CD4-positive, alpha-beta T cell treated with Interleukin-6 at 100 ng/mL for 8 hours (primary cell): ENCODE results near the gene HUS1B.
A peak's percentile ranks its signal among the peaks of the same experiment; 100 is the strongest.
"Not testable (repeated sequence)": the region's sequence is repeated elsewhere in the genome, so short reads cannot be mapped to it uniquely, and the experiment has no call there.

Experiments used
- DNase-seq: peaks from one replicate; pipeline ENCODE4 v3.0.0-alpha.2; 2020; ENCODE audit warnings: mixed read lengths, low spot score

Gene HUS1B

DNA sequence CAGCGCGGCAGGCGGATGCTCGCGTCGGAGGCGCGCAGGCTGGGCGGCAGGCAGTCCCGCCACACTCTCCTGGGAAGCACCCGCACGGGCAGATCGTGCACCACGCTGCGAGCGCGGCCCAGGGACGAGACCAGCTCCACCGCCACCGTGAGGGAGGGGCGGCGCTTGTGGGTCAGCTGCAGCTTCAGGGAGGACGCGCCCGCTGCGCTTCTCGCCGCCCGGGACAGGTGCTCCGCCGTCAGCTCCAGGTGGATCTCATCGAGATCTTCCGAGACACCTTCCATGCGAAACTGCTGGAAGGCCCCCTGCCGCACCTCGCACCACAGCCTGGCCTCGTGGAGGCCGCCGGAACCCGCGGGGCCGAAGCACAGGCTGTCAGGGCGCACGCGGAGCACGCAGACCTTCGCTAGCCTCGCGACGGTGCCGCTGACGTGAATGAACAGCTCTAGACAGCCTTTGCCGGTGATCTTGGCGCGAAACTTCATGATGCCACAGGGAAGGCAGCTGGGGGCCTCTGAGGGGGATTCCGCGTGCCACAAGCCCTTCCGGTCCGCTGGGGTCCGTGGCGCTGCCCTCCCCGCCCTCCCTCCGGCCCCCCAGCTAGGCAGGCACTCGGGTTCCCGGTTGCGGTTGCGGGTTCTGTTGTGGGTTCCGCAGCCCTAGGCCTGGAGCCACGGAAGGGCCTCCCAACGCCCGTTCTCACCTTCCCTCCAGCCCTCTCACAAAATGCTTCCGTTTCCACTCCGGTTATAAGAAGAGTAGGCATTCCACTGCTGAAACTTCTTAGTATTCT is at the start of gene HUS1B:
HUS1B (minus strand) TSS at position 641 of the 793 bp plus-strand sequence; CDS start at position 485, 156 bp downstream.
- DNase-seq: no peak

DNA sequence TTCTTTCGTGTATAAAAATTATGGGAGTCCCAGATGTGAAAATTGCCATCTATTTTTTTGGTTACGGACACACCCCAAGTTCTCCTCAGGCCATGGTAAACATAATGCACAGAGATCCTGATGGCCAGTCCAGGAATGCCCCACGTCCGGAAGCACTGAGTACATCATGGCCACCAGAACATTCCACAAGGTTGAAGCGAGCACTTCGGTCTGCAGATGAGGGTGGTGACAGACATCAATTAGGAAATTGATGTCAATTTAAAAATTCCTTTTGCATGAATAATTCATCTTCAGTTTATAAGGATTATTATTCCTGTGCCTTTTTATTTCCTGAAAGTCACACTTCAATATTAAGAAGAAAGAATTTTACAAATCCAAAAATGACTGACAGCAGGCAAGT is 49.2 kb upstream of the HUS1B start:
- no peak for DNase-seq

DNA sequence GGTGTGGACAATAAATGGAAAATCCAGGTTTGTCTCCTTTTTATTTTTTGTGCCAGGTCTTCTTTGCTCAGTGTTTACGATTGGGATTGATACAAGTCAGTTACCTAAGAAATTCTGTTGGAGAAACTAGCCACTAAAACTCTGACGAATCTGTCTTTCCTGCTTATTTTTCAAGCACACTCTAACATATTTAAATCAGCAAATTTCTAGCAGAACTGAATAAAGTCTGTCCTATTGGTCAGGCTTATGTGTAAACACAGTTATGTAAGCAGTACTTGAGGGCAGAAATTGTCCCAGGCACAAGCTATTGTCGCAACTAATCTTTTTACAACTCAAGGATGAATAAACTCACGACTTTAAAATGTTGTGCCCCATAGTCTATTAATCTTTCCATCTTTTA is 48.1 kb upstream of the HUS1B start:
- no peak for DNase-seq

DNA sequence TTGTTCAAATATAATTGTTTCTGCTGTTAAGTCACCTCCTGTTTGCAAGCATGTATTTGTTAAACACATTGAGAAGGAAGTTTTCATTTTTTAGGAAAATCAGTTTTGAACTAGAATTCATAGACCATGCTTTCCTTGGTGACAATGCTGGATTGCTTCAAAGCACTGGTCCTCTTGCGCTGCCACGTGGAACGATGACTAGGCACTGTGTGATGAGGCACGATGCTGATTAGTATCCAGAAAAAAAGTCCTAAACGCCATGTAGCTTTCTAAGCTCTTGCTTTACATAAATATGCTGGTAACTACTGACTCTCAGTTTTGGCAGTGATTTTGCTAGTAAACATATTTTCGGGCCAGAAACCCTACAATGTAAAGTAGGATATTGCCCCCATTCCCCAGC is 47.1 kb upstream of the HUS1B start:
- DNase-seq: no peak

DNA sequence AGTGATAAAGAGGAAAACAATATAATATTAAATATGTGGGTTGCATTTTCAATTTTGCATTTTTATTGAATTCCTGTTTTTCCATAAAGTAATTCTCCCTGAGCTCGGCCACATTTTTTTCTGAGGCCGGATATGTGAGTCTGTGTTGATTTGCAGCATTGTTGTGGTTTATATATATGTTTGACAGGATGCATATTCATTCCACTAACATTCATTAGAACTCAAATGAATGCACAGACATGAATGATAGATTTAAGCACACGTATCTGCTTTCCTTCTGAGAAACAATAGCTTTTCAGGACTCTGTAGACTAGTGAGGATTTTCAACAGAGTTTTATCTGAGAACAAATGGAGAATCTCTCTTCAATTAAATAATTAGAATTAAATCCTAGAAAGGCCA is 46.7 kb upstream of the HUS1B start:
- DNase-seq: no peak

DNA sequence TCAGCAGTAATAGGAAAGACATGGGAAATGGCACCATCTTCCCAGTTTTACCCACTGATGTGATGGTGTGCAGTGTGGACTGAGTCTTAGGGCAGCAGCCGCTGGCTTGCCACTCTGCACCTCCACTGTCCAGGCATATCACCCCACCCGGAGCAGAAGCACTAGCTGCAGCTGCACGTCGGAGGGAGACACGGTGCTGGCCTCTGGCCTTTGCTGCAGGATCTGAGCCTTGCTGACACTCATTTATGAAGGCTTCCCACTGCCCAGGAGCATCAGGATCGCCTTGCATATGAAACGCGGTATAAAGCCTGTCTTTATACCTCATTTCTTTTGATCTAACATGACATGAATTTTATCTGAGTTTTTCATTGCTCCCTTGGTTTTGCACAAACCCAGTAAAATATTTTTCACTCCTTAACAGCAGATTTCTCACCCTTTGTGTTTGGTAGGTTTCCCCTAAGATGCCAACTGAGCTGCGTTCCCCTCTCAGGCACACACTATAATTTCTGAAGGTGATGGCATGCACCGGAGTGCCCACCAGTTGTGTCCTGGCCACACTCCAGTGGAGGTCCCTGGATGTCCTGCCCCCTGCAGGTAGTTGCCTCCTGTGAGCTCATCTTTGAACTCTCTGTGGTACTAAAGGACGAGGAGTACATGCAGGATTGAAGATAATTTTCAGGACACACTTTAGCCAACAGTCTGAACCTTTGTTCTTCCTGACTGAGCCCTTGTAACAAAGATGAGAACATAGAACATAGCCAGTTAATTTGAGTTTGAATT is 45.0 kb upstream of the HUS1B start:
- no peak for DNase-seq

DNA sequence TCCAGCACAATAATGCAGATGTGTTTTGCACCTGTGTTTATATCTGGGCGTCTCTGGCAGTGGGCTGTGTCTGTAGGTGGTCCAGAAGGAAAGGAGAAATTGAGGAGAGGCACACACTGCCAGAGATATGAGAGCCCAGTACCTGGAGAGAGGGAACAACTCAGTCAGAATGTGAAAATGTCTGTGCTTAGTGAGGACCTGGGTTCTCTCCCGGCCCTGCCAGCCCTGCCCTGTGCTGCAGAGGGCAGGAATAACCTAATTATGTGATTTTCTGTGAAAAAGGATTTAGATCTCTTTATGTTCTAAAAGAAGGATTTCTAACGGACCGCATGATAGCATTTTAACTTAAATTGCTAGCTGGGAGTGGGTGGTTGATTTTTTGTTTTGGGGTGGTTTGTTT is 44.3 kb upstream of the HUS1B start:
- DNase-seq: no peak

DNA sequence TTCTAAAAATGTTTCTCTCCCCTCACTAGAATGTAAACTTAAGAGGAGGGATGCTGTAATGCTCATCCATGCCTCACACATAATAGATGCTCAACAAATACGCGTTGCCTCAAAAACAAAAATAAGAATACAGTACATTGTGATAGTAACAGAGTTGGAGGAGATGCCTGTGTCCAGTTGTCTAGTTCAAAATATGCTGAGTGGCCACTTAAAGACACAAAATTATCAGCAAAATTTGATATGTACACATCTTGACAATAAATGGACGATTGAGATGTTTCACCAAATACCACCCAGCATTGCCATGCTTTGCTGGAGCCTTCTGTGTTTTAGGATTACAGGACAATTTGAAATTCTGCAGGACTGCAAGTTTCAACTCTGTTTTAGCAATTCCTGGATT is 43.6 kb upstream of the HUS1B start:
- no peak for DNase-seq

DNA sequence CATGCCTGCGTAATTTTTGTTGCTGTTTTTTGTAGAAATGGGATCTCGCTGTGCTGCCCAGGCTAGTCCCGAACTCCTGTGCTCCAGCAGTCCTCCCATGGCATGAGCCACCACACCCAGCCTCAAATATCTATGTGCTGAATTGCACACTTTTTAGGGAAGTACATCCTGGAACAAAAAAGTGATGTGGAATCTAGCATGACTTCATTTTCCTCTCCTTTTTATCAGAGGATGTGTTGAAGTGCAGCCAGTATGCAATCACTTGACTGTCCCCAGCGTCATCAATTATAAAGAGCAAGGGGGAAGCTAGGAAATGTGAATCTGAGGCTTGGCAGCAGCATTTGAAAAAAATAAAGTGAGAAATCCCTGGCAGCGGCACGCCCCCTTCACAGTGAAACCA is 42.4 kb upstream of the HUS1B start:
- no peak for DNase-seq

DNA sequence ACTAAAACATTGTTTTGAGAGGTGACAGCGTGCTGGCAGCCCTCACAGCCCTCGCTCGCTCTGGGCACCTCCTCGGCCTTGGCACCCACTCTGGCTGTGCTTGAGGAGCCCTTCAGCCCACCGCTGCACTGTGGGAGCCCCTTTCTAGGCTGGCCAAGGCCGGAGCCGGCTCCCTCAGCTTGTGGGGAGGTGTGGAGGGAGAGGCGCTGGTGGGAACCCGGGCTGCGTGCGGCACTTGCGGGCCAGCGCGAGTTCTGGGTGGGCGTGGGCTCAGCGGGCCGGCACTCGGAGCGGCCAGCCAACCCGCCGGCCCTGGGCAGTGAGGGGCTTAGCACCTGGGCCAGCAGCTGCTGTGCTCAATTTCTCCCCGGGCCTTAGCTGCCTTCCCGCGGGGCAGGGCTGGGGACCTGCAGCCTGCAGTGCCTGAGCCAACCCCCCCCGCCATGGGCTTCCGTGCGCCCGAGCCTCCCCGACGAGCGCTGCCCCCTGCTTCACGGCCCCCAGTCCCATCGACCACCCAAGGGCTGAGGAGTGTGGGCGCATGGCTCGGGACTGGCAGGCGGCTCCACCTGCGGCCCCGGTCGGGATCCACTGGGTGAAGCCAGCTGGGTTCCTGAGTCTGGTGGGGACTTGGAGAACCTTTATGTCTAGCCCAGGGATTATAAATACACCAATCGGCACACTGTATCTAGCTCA is 37.7 kb upstream of the HUS1B start:
- not testable (repeated sequence) for DNase-seq

DNA sequence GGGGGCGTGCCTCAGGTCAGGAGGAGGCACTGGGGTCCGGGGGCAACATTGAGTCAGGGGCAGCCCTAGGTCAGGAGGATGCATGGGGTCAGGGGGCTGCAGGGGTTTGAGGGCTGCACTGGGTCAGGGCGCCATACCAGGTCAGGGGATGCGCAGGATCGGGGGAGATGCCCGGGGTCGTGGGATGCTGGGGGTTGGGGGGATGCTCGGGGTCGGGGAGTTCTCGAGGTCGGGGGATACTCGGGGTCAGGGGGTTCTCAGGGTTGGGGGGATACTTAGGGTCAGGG is 36.8 kb upstream of the HUS1B start:
- DNase-seq: no peak

DNA sequence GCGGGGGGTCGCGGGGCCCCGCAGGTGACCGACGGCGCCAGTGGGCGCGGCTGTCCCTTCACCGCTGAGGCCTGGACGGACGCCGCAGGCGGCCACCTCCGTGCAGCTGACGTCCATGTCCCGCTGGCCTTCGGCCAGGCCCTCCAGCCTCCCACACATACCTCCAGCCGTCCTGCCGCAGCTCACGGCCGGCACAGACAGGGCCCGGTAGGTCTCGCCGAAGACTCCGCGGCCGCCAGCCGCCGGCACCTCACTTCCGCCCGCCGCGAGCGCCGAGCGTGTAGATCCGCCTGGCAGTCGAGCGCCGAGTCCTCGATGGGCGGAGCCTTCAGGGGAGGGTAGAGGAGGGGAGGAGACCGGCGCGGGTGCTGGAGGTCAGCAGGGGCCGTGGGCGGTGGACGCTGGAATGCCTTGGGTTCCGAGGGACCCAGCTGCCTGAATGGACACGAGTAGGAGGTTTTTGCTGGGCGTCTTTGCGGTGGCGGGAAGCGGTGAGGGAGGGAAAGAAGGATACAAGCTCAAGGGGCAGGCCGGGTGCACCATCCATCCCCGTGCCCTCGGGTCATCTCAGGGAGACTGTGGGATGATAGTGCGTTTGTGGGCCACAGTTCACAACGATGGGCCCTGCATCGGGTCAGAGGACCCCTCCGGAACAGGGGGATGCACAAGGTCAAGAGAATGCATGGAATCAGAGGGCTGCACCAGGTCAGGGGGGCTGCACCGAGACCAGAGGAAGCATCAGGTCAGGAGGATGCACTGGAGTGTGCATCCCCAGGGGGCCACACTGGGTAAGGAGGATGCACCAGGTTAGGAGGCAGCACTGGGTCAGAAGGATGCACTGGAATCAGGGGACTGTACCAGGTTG is 36.2 kb upstream of the HUS1B start, which contains the start of gene EXOC2:
EXOC2 (minus strand) TSS at position 282 of the 865 bp plus-strand sequence. CDS start 55,321 bp downstream, outside the sequence.
- peak; percentile 78 for DNase-seq

DNA sequence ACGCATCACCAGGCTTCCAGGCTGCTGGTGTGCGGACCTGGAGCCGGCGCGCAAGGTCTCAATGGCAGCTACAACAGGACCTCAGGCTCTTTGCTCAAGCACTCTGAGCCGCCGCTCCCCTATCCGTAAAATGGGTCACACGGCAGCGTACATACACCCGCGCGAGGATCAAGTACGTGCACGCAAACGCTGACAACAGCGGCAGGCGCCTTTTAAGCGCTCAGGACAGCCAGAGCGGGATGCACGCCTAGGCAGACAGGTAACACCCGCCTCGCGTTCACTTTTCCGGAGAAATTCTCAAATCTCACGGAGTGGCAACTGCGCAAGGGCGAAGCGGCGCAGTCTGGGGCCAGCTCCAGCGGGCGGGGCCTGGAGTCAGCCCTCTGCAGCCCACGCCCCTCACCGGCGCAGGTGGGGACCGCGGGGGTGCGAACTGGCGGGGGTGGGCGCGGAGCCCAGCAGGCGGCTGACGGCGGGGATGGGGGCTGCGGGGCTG is 35.5 kb upstream of the HUS1B start:
- peak; percentile 71 for DNase-seq

DNA sequence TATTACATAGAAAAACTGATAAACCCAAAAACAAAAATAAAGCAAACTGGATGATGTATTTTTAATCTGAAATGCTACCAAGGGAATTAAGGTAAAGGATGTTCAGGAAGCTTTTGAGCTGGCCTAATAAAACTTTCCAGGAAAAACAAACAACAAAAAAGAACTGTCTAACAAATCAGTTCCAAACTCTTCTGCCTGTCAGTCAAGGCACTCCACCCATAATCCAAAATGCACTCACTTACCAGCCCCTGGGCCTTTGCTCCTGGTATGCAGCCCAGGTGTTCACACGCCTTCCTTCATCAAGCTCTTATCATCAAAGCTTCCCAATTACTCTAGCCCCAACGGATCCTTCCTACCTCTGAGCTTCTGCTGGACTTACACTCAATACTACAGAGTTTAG is 32.3 kb upstream of the HUS1B start:
- no peak for DNase-seq

DNA sequence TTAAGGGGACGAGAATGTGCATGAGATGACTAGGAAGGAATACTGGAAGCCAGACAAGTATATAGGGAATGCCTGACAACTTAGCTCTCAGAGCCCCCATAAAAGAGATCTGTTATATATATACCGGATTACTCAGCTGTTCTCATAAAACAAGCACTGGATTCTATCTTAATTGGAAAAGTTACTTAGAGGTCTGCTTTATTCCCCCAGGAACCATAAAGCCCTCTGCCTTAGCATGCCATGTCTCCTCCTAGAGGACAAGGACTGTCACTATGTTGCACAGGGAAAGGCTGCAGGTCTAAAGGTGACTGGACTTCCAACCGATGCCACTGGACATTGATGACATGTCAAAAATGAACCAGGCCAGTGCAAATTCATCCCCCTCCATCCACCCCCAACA is 29.6 kb upstream of the HUS1B start:
- DNase-seq: no peak

DNA sequence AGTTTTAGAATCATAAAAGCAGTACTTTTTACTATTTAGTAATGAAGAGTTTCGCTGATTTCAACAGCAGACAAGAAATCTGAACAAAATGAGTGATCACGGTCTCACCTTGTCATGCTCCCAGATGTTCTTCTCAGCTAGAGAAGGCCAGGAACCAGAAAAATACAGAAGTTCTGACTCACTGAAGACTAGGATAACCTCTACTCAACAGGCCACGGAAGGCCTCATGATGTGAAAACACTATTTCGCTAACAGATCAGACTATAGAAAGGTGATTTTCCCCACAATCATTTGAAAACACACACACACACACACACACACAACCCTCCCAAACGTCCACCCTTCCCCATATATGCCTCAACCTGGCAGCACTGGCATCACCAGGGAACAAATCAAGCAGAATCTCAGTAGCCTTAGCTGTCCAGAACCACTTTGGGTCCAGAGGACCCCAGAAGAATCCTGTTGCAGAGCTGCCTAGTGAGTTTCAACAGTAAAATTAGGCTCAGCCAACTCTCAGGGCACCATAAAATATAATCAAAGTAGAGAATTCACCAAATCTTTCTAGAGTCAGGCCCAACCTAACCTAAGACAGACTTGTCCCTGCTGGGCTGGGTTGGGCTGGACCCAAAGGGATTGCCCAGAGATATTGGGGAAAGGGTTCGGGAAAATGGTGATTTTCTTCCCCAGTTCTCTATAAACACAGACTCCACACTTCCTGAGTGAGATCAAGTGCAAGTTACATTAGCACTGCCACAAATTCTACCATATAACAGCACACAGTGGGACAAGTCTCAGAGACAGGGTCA is 28.1 kb upstream of the HUS1B start:
- DNase-seq: no peak

DNA sequence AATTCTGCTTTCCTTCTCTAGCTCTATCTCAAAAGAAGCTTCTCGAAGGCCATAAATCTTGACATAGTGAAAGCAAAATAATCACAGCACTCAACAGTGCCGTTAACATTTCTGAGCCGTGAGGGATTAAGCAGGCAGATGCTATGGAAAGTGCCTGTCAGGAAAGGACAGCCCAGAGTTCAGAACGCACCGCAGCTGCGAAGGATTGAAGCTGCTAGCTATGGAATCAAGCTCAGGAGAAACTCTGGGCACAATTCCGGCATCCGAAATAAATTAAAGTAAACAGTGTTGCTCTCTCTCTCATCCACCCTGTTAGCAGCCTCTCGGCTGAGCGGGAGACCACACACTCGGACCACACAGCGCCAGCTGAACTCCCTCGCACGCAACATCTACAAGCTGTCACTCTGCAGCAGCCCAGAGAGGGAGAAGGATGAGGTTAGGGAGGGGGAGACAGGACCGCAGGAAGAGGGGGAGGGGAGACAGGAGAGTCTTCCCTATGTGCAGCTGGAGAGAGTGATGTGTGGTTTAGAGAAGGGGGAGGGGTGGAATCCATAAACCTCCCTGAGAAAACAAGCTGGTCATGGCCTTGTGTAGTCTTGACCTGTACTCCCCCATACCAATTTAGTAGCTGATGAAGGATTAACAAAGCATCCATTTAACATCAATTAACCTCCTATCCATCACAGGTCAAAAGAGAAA is 27.0 kb upstream of the HUS1B start:
- no peak for DNase-seq

DNA sequence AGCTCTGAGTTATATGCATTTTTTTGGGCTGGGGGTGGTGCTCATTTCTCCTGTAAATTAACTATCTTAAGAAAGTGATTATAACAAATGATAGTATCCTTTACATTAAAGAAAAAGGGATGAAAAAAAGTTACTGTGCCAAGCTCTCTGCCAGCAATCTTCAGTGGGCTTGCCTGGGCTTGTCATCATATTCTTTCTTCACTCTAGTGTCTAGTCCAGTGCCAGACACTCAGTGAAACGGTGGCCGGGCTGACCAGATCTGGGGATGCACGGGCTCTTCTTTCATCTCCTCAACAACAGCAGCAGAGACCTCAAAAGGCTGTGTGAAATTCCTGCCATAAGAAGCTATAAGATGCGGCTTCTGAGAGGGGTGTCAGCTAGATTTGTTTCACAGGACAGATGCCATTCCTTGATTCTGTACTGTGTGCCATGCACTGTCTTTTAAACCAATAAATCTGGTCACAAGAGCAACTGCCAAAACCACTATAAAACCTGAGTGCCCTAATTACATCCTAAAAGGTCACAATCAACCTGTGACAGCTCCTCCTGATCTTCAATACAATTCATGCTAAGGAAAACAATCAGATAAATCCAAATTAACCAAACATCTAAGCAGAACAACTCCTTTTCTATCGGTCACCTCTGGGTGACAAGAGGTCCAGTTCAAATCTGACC is 23.9 kb upstream of the HUS1B start:
- no peak for DNase-seq

DNA sequence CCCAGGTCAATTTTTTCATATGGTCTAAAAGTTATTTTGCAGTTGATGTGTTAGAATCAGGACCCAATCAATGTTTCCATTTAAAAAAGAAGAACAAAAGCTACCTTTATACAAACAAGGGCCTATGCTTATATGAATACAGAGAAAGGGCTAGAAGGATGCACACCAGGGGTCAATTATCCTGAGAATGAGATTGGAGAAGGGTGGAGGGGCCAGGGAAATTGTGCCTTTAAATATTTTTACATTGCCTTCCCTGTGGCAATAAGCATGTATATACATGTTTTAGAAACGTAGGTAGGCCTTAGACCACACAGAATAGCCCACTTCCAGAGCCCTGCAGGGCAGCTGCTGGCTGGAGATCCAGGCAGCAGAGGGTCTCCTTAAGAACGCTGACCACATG is 23.4 kb upstream of the HUS1B start:
- DNase-seq: no peak

DNA sequence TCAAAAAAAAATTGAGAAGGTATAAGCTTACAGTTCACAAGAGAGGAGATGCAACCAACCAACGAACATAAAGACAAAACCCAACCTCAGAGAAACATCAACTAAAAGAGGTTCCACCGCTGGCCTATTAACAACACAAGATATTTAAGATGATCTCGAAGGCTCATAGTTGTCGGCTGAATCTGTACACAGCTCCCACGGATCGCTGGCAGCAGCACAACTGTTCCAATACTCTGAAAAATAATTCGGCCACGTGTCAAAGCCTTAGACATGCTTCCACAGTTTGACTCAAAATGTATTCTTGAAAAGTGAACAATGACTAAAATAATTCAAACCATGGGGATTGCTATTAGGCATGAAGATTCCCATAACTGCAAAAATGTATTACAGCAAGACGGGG is 22.4 kb upstream of the HUS1B start:
- no peak for DNase-seq
